Measurements from ENCODE around the gene RUNX2.

RUNX2 gene

DNA sequence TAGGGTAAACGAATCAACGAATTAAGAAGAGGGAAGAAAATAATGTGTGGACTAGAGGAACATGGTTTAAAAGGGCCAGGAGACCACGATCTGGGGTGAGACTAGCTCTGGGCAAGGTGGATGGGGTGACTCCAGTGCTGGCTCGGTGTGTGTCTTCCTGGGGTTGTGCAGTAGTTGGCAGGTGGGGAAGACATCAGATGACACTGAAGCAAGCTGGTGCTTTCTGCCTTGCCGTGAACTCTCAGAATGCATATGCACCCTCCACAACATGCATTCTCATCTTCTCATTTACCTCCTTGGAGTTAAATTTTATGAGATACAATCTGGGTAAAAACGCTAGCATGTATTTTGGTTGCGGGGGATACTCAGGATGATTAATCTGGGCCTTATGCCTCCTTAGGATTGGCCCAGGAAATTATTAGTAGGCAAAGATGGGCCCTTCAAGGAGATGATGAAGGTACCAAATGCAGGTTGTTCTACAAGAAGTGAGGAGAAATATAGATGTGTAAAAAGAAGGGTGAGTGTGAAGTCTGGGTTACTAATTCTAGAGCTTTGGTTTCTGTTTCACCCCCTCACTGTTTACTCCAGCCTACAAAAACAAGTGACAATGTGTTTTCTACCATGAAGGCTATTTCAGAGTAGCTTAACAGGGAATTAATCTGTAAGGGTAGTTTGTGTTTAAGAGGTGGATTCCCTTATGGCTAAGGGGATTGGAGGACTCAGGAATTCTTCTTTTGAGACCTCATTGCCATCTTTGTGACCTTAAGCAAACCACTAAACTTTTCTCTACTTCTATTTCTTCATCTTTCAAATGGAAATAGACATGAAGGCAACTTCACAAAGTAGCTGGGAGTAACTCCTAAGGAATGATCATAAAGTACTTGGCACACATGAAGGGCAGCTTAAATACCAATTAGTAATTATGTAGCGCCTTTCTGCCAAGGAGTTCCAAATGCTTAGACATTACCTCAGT is 120.6 kb downstream of the RUNX2 start:
- H3K79me2 ChIP-seq (ENCODE audit: insufficient read depth, low read depth) = peaks cover 100% of the 10 kb centered on the region
- no peak overlapping the region for H3K27ac ChIP-seq
- TF ChIP-seq, protein P1, sequence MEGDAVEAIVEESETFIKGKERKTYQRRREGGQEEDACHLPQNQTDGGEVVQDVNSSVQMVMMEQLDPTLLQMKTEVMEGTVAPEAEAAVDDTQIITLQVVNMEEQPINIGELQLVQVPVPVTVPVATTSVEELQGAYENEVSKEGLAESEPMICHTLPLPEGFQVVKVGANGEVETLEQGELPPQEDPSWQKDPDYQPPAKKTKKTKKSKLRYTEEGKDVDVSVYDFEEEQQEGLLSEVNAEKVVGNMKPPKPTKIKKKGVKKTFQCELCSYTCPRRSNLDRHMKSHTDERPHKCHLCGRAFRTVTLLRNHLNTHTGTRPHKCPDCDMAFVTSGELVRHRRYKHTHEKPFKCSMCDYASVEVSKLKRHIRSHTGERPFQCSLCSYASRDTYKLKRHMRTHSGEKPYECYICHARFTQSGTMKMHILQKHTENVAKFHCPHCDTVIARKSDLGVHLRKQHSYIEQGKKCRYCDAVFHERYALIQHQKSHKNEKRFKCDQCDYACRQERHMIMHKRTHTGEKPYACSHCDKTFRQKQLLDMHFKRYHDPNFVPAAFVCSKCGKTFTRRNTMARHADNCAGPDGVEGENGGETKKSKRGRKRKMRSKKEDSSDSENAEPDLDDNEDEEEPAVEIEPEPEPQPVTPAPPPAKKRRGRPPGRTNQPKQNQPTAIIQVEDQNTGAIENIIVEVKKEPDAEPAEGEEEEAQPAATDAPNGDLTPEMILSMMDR (conservative IDR thresholded peaks at IDR 0.05; ENCODE audit: low read depth, low read length) = no peak
- no peak overlapping the region for H3K4me3 ChIP-seq (IDR thresholded peaks at IDR 0.05; ENCODE audit: insufficient read depth, low read depth, low read length)
- peaks cover 100% of the 10 kb centered on the region for H3K4me1 ChIP-seq (ENCODE audit: low read depth, poor library complexity, severe bottlenecking)
- H3K36me3 ChIP-seq (ENCODE audit: insufficient read depth) = peaks cover 5% of the 10 kb centered on the region; the same call in 1 of the 2 replicates
- H3K4me2 ChIP-seq = peak overlapping the region; percentile 13; the same call in 1 of the 2 replicates
- H3K27me3 ChIP-seq (ENCODE audit: insufficient read depth, low read depth) = no peaks in the 10 kb centered on the region
- no peak overlapping the region for H3K9ac ChIP-seq
- H2AFZ ChIP-seq (ENCODE audit: low read depth) = no peak overlapping the region
- H4K20me1 ChIP-seq (ENCODE audit: insufficient read depth) = peaks cover 9% of the 10 kb centered on the region

DNA sequence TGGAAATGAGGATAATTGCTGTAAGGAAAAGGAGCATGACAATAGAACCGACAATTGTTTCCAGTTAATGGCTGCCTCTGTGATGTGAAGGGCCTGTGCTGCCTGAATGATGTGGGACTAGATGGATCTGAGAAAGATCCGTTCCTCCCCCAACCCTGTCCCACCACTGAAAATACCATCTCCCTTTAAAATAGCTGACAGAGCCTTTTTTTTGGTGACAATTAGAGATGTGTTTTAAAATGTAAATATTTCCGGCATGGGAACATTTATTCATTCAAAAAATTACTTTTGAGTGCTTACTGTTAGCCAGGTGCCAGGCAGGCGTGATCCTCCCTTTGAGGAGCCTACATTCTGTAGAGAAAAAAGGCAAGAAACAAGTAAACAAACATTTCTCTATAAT is 122.0 kb downstream of the RUNX2 start:
- no peak overlapping the region for H3K4me3 ChIP-seq (IDR thresholded peaks at IDR 0.05; ENCODE audit: insufficient read depth, low read depth, low read length)
- H4K20me1 ChIP-seq (ENCODE audit: insufficient read depth) = peaks cover 15% of the 10 kb centered on the region
- H3K36me3 ChIP-seq (ENCODE audit: insufficient read depth) = peaks cover 5% of the 10 kb centered on the region; the same call in 1 of the 2 replicates
- TF ChIP-seq, protein P1 (conservative IDR thresholded peaks at IDR 0.05; ENCODE audit: low read depth, low read length) = no peak
- no peak overlapping the region for H3K9ac ChIP-seq
- peaks cover 100% of the 10 kb centered on the region for H3K4me1 ChIP-seq (ENCODE audit: low read depth, poor library complexity, severe bottlenecking)
- H2AFZ ChIP-seq (ENCODE audit: low read depth) = no peak overlapping the region
- peaks cover 100% of the 10 kb centered on the region for H3K79me2 ChIP-seq (ENCODE audit: insufficient read depth, low read depth)
- no peak overlapping the region for H3K4me2 ChIP-seq
- 0 out of 2 replicates have a peak overlapping the region, but pooled peaks have one; percentile 11 for H3K27ac ChIP-seq
- no peaks in the 10 kb centered on the region for H3K27me3 ChIP-seq (ENCODE audit: insufficient read depth, low read depth)

DNA sequence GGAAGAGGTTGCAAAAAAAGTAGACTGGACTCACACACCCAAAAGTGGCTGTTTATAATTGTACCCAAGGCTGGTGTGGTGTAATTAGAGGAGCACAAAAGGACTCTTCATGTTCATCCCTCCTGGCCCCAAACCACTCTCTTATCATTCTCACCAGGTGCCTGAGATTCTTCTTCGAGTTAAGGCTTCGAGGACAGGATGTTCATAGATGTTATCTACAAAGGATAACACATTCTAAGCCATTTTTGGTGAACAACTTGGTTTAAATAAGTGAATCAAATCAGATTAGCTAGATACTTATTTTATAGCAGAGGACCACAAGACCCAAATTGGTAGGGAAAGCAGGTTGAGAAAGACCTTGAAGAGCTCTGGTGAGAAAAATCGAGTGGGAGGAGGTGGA is 122.7 kb downstream of the RUNX2 start:
- no peak overlapping the region for H2AFZ ChIP-seq (ENCODE audit: low read depth)
- H3K9ac ChIP-seq = no peak overlapping the region
- H3K27ac ChIP-seq = no peak overlapping the region
- TF ChIP-seq, protein P1 (conservative IDR thresholded peaks at IDR 0.05; ENCODE audit: low read depth, low read length) = no peak
- peaks cover 100% of the 10 kb centered on the region for H3K4me1 ChIP-seq (ENCODE audit: low read depth, poor library complexity, severe bottlenecking)
- peaks cover 10% of the 10 kb centered on the region; the same call in 1 of the 2 replicates for H3K36me3 ChIP-seq (ENCODE audit: insufficient read depth)
- no peak overlapping the region for H3K4me3 ChIP-seq (IDR thresholded peaks at IDR 0.05; ENCODE audit: insufficient read depth, low read depth, low read length)
- no peaks in the 10 kb centered on the region for H3K27me3 ChIP-seq (ENCODE audit: insufficient read depth, low read depth)
- H3K79me2 ChIP-seq (ENCODE audit: insufficient read depth, low read depth) = peaks cover 100% of the 10 kb centered on the region
- H3K4me2 ChIP-seq = no peak overlapping the region
- peaks cover 18% of the 10 kb centered on the region for H4K20me1 ChIP-seq (ENCODE audit: insufficient read depth)

DNA sequence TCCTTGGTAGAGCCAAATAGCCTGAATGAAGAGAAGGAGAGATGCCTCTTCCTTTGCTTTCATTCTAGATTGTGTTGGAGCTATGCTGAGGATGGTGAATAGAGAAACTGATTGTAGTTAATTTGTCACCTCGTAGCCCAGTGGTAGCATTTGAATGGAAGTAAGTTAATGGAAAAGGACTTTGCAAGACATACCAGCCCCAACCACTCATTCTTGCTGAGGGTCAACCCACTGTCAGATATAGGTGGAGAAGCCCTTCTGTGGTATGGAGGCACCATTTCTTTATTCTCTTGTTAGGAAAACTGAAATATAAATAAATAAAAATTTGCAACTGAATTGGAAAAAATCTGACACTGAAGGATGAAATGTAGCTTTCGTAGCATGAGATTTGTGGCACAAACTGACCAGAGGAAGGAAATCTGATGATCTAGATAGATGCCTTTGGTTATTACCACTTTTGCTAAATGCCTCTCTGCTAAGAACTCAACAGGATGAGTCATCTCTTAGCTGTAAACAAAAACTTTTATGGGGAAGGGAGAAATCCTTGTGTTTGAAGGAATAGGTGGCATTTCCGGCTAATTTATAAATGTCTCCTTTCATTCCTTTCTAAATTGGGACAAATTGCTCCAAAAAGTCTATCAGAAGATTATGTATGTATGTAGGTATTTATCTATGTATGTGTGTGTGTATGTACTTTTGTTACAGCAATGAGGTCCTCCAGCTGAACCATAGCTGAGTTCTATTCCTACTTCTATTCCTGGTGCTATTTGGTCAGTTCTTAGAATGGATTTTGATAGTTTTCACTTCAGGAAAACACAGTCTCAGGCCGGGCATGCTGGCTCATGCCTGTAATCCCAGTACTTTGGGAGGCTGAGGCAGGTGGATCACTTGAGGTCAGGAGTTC is 126.1 kb downstream of the RUNX2 start:
- peaks cover 16% of the 10 kb centered on the region for H4K20me1 ChIP-seq (ENCODE audit: insufficient read depth)
- no peak overlapping the region for H2AFZ ChIP-seq (ENCODE audit: low read depth)
- peaks cover 100% of the 10 kb centered on the region for H3K4me1 ChIP-seq (ENCODE audit: low read depth, poor library complexity, severe bottlenecking)
- H3K4me2 ChIP-seq = no peak overlapping the region
- no peak overlapping the region for H3K4me3 ChIP-seq (IDR thresholded peaks at IDR 0.05; ENCODE audit: insufficient read depth, low read depth, low read length)
- peaks cover 98% of the 10 kb centered on the region for H3K79me2 ChIP-seq (ENCODE audit: insufficient read depth, low read depth)
- TF ChIP-seq, protein P1 (conservative IDR thresholded peaks at IDR 0.05; ENCODE audit: low read depth, low read length) = no peak
- H3K36me3 ChIP-seq (ENCODE audit: insufficient read depth) = peaks cover 13% of the 10 kb centered on the region; the same call in 1 of the 2 replicates
- H3K27ac ChIP-seq = no peak overlapping the region
- H3K9ac ChIP-seq = no peak overlapping the region
- no peaks in the 10 kb centered on the region for H3K27me3 ChIP-seq (ENCODE audit: insufficient read depth, low read depth)
